Left lung (tissue), 10 donors: ENCODE data around the gene VSTM2A. TPM values are rescaled to one million over a fixed set of nuclear protein-coding genes. Genes with fewer than 3 reads are reported as not detected.

Experiments used
- ATAC-seq: fragments of 200-7000 bp; cut with Tn5 transposase; one replicate; pipeline ENCODE4 v1.9.1; 2020; ENCODE audit warnings: moderate library complexity
- DNase-seq, 4 donors: peaks; one replicate each; pipeline ENCODE4 v3.0.0-alpha.2; 2013 to 2020
- H3K27ac ChIP-seq, 2 donors: fragments of 200-600 bp; sonication (generic) in 1 of 2; one replicate each; pipeline versions ENCODE4 v1.5.0 to v1.8.0; 2020 to 2021
- H3K27me3 ChIP-seq, 2 donors: fragments of 200-600 bp; sonication (generic) in 1 of 2; one replicate each; pipeline versions ENCODE4 v1.5.0 to v1.8.0; 2020 to 2021
- H3K36me3 ChIP-seq, 2 donors: fragments of 200-600 bp; sonication (generic) in 1 of 2; one replicate each; pipeline versions ENCODE4 v1.5.0 to v1.8.0; 2020 to 2021
- H3K4me1 ChIP-seq, 2 donors: fragments of 200-600 bp; one replicate each; pipeline ENCODE4 v1.8.0; 2021
- H3K4me3 ChIP-seq, 2 donors: fragments of 200-600 bp; sonication (generic) in 1 of 2; one replicate each; pipeline versions ENCODE4 v1.5.0 to v1.8.0; 2020 to 2021; ENCODE audit warnings: mild to moderate bottlenecking in 1 of 2
- H3K9me3 ChIP-seq, 2 donors: fragments of 200-600 bp; sonication (generic) in 1 of 2; one replicate each; pipeline versions ENCODE4 v1.5.0 to v1.8.0; 2020 to 2021
- intact Hi-C, 2 donors: fragments of 100-400 bp; cut with DNase I; formaldehyde crosslinking; loops; one replicate each; pipeline versions ENCODE4 v1.11.2 to v1.14.2; 2022
- polyA plus RNA-seq, 6 donors: library from polyadenylated mRNA; unstranded; fragments of 120-200 nt; gene quantifications; one replicate each; pipeline ENCODE4 v1.2.1, GENCODE V29; 2013; ENCODE audit not compliant: insufficient read length in 6 of 6
- total RNA-seq, 2 donors: library from RNA; stranded (reverse); fragmentation: NEBNext Ultra II Directional; extraction: Animal tissue kit (Norgen Biotek cat#: 25700); gene quantifications; one replicate each; pipeline ENCODE4 v1.2.1, GENCODE V29; 2021
- TF ChIP-seq, protein P1 (sequence below), 2 donors: fragments of 200-600 bp; sonication (generic) in 1 of 2; IDR thresholded peaks; one replicate each; pipeline versions ENCODE4 v1.5.0 to v1.8.0; 2021; ENCODE audit warnings: antibody characterized with exemption in 2 of 2
- donor health status: DM: no; HTN: yes; CAD: no.
- donor health status: DM: no; HTN: no; CAD: no.

Gene VSTM2A
- total and polyA plus RNA-seq, 8 donors: 0.06 to 0.48 (median 0.24) TPM; not detected in 2

DNA sequence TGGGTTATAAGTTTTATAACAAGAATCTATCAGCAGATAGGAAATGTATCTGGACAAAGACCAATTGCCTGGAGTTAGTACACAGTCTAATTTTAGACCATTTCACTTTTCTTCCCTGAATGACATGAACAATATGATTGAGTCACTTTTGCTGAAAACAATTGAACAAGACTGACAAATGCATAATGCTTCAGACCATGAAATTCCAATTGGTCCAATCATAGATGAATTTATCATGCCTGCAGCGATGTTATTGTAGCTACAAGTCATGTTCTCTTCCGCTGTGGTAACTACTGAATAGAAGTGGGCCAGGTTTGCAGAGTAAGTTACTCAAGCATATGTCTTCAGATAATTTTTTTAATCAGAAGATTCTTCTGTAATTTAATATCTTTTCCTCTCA lies 73.4 kb downstream of the VSTM2A start:
- Histone ChIP-seq H3K9me3 (peaks cover 0 to 2% of the 10 kb centered on the region in 2 donors), H3K27me3 (no peaks in the 10 kb centered on the region), H3K4me1 (no peaks in the 10 kb centered on the region), H3K27ac (no peak overlapping the region), H3K4me3 (no peak overlapping the region), H3K36me3 (no peaks in the 10 kb centered on the region)
- ATAC-seq: no peak
- TF ChIP-seq, protein P1, sequence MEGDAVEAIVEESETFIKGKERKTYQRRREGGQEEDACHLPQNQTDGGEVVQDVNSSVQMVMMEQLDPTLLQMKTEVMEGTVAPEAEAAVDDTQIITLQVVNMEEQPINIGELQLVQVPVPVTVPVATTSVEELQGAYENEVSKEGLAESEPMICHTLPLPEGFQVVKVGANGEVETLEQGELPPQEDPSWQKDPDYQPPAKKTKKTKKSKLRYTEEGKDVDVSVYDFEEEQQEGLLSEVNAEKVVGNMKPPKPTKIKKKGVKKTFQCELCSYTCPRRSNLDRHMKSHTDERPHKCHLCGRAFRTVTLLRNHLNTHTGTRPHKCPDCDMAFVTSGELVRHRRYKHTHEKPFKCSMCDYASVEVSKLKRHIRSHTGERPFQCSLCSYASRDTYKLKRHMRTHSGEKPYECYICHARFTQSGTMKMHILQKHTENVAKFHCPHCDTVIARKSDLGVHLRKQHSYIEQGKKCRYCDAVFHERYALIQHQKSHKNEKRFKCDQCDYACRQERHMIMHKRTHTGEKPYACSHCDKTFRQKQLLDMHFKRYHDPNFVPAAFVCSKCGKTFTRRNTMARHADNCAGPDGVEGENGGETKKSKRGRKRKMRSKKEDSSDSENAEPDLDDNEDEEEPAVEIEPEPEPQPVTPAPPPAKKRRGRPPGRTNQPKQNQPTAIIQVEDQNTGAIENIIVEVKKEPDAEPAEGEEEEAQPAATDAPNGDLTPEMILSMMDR (IDR thresholded peaks at IDR 0.05): no peak
- intact Hi-C loops: no loop called here
- no peak for DNase-seq

Other genes with a start within 250 kb of the VSTM2A start
- gene SEC61G, start 216.8 kb downstream of the VSTM2A start, total RNA-seq: 100 to 1,000 TPM; 116 to 161 TPM
- gene SEC61G, start 216.8 kb downstream of the VSTM2A start, polyA plus RNA-seq: 100 to 1,000 TPM; 143 to 180 (median 171) TPM